SK-N-MC (cell line): ENCODE results near the gene PCYOX1L.

Source experiments
- EZH2 ChIP-seq: fragments of 200-600 bp; sonication (generic); IDR thresholded peaks from one replicate; pipeline ENCODE4 v1.6.1; 2017; ENCODE audit warnings: antibody characterized with exemption
- FOXP2 ChIP-seq: optimal IDR thresholded peaks from 2 replicates; pipeline ENCODE3; 2011; ENCODE audit warnings: mild to moderate bottlenecking, moderate library complexity; ENCODE audit not compliant: insufficient read depth; ENCODE audit errors: extremely low read length, control extremely low read depth
- POLR2AphosphoS5 ChIP-seq: IDR thresholded peaks from 2 replicates; pipeline ENCODE4 v1.6.1; 2012; ENCODE audit warnings: mild to moderate bottlenecking, low read depth, low read length, borderline replicate concordance

DNA sequence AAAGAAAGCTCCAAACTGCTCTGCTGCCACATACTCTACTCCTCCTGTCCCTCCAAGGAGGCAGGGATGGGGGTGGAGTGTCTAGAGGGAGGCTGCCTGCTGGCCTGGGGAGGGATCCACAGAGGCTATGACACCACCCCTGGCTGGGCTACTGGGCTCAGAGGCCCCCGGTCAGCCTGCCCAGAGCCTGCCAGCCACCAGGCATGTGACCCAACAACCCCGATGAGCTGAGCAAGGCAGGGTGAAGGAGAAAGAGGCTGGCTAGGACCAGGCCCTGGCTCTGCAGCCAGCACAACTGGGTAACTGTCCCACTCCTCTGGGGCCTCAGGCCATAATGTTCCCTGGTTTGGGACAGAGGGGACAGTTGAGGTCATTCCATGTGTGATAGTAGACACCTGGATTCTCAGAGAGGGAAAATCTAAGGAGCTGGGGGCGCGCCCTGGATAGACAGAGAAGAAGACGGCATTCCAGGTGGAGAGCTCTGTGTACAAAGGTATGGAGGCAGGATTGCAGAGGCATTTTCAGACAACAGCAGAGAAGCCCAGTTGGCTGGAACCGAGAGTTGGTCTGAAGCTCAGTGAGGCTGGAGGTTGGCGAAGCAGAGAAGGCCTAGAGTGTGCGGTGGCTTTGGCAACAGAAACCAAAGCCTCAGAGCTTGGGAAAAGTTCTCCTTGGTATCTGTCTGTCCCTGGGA lies 55.1 kb downstream of the PCYOX1L start:
- TF ChIP-seq EZH2 = no peak
- no peak for TF ChIP-seq POLR2AphosphoS5
- no peak for TF ChIP-seq FOXP2
